OCI-LY1 (cell line): ENCODE measurements around the gene ITGB3BP.

Experiments used
- H2AFZ ChIP-seq: fragments of 200-600 bp; sonication (generic), shearing (Covaris generic); 2 replicates; pipeline ENCODE4 v1.6.0; 2014; ENCODE audit warnings: antibody characterized with exemption, mild to moderate bottlenecking, low read length
- H3F3A ChIP-seq: fragments of 200-600 bp; sonication (generic), shearing (Covaris generic); 2 replicates; pipeline ENCODE4 v1.6.0; 2014; ENCODE audit warnings: mild to moderate bottlenecking, antibody characterized with exemption, low read length, moderate library complexity; ENCODE audit not compliant: insufficient read depth
- H3K27ac ChIP-seq: fragments of 200-600 bp; sonication (generic); 2 replicates; pipeline ENCODE4 v1.5.1; 2014; ENCODE audit warnings: low read length, mixed run types, mild to moderate bottlenecking, low read depth; ENCODE audit not compliant: poor library complexity, severe bottlenecking
- H3K27me3 ChIP-seq: fragments of 200-600 bp; sonication (generic); 2 replicates; pipeline ENCODE4 v1.6.0; 2014; ENCODE audit warnings: antibody characterized with exemption, mild to moderate bottlenecking, low read length, moderate library complexity; ENCODE audit not compliant: insufficient read depth
- H3K36me3 ChIP-seq: fragments of 200-600 bp; sonication (generic); 2 replicates; pipeline ENCODE4 v1.6.1; 2014; ENCODE audit warnings: mild to moderate bottlenecking, antibody characterized with exemption, low read length, moderate library complexity, mixed read lengths; ENCODE audit not compliant: insufficient read depth
- H3K4me1 ChIP-seq: fragments of 200-600 bp; sonication (generic); 2 replicates; pipeline ENCODE4 v1.5.1; 2014; ENCODE audit warnings: mild to moderate bottlenecking, low read length, moderate library complexity; ENCODE audit not compliant: insufficient read depth, severe bottlenecking
- H3K4me2 ChIP-seq: fragments of 200-600 bp; sonication (generic), shearing (Covaris generic); 2 replicates; pipeline ENCODE4 v1.6.1; 2014; ENCODE audit warnings: low read length
- H3K4me3 ChIP-seq: fragments of 200-600 bp; sonication (generic); 2 replicates; pipeline ENCODE4 v1.5.1; 2014; ENCODE audit warnings: low read length, low read depth, mild to moderate bottlenecking, mixed read lengths; ENCODE audit not compliant: poor library complexity, severe bottlenecking
- H3K79me2 ChIP-seq: fragments of 200-600 bp; shearing (Covaris generic); 2 replicates; pipeline ENCODE4 v1.6.1; 2016; ENCODE audit warnings: mixed run types, low read length, mixed read lengths; ENCODE audit not compliant: insufficient read depth
- H3K9ac ChIP-seq: fragments of 200-600 bp; sonication (generic), shearing (Covaris generic); 2 replicates; pipeline ENCODE4 v1.6.1; 2014; ENCODE audit warnings: mild to moderate bottlenecking, low read length, mixed read lengths
- H3K9me2 ChIP-seq: fragments of 200-600 bp; sonication (generic), shearing (Covaris generic); 2 replicates; pipeline ENCODE4 v1.6.1; 2014; ENCODE audit warnings: low read depth, mild to moderate bottlenecking, low read length, mixed read lengths
- H3K9me3 ChIP-seq: fragments of 200-600 bp; shearing (Covaris generic); 2 replicates; pipeline ENCODE4 v1.6.1; 2014; ENCODE audit warnings: low read length, mixed read lengths
- H4K20me1 ChIP-seq: fragments of 200-600 bp; sonication (generic), shearing (Covaris generic); 2 replicates; pipeline ENCODE4 v1.6.0; 2016; ENCODE audit warnings: mild to moderate bottlenecking, low read length; ENCODE audit not compliant: insufficient read depth
- EZH2 ChIP-seq: fragments of 200-600 bp; sonication (generic), shearing (Covaris generic); IDR thresholded peaks from 2 replicates; pipeline ENCODE4 v1.8.0; 2017; ENCODE audit warnings: borderline replicate concordance, mixed run types, mild to moderate bottlenecking, antibody characterized with exemption, low read length, moderate library complexity, mixed read lengths
- TF ChIP-seq, protein P1 (sequence below): fragments of 200-600 bp; sonication (generic), shearing (Covaris generic); IDR thresholded peaks from 2 replicates; pipeline ENCODE4 v1.5.1; 2017; ENCODE audit warnings: mild to moderate bottlenecking, antibody characterized with exemption, low read length, moderate library complexity, mixed read lengths

ITGB3BP gene

DNA sequence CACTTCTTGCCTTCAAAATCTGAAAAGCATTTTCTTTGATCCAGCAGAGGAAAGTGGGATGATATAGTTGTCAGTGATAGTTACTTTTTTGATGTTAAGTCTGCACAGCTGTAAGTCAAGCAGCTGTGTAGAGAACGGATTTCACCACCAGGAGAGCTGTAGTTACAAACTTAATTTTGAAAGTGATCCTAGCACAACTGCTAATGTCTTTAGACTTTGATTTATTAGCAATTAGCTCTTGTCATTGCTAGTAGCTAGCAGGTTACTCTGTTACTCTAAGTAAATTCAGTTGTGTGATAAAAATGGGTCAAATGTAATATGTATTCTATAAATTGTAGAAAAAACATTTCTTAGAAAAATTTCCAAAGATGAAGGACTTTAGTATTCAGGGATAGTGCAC, 109.6 kb downstream of the ITGB3BP start:
- Histone ChIP-seq H3K4me2 (no peak overlapping the region), H3K27ac (no peak overlapping the region), H4K20me1 (no peaks in the 10 kb centered on the region), H3K79me2 (no peaks in the 10 kb centered on the region), H3K36me3 (peaks cover 40% of the 10 kb centered on the region), H3K4me1 (no peaks in the 10 kb centered on the region), H3K9ac (no peak overlapping the region), H3K9me2 (no peaks in the 10 kb centered on the region), H2AFZ (no peak overlapping the region), H3K4me3 (no peak overlapping the region), H3K27me3 (no peaks in the 10 kb centered on the region), H3K9me3 (no peaks in the 10 kb centered on the region), H3F3A (no peaks in the 10 kb centered on the region)
- TF ChIP-seq, protein P1, sequence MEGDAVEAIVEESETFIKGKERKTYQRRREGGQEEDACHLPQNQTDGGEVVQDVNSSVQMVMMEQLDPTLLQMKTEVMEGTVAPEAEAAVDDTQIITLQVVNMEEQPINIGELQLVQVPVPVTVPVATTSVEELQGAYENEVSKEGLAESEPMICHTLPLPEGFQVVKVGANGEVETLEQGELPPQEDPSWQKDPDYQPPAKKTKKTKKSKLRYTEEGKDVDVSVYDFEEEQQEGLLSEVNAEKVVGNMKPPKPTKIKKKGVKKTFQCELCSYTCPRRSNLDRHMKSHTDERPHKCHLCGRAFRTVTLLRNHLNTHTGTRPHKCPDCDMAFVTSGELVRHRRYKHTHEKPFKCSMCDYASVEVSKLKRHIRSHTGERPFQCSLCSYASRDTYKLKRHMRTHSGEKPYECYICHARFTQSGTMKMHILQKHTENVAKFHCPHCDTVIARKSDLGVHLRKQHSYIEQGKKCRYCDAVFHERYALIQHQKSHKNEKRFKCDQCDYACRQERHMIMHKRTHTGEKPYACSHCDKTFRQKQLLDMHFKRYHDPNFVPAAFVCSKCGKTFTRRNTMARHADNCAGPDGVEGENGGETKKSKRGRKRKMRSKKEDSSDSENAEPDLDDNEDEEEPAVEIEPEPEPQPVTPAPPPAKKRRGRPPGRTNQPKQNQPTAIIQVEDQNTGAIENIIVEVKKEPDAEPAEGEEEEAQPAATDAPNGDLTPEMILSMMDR = no peak
- TF ChIP-seq EZH2 = no peak

DNA sequence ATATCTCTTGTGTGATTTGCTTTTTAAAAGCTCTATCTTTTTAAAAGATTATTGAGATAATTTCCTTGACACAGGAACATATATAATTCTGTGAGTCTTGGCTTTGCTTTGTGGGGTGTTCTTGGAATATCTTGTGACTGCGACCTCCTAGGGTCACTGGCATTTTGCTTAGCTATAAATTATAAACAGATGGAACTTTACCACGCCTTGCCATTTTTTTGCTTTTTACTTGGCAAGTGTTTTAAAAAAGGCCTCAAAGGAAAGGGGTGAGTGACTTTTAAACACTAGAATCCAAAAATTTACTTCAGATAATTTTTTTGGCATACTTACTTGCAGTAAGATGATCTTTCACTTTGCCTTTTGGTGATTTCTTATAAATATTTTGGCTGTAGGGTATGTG, 112.0 kb downstream of the ITGB3BP start:
- Histone ChIP-seq H3K4me2 (no peak overlapping the region), H2AFZ (no peak overlapping the region), H4K20me1 (no peaks in the 10 kb centered on the region), H3K9me2 (no peaks in the 10 kb centered on the region), H3K4me1 (no peaks in the 10 kb centered on the region), H3K27ac (no peak overlapping the region), H3F3A (0 out of 2 replicates have a peak, but pooled peaks cover 3% of the 10 kb centered on the region), H3K4me3 (no peak overlapping the region), H3K27me3 (no peaks in the 10 kb centered on the region), H3K79me2 (no peaks in the 10 kb centered on the region), H3K36me3 (peaks cover 46% of the 10 kb centered on the region), H3K9ac (no peak overlapping the region), H3K9me3 (no peaks in the 10 kb centered on the region)
- TF ChIP-seq, protein P1 = no peak
- no peak for TF ChIP-seq EZH2

DNA sequence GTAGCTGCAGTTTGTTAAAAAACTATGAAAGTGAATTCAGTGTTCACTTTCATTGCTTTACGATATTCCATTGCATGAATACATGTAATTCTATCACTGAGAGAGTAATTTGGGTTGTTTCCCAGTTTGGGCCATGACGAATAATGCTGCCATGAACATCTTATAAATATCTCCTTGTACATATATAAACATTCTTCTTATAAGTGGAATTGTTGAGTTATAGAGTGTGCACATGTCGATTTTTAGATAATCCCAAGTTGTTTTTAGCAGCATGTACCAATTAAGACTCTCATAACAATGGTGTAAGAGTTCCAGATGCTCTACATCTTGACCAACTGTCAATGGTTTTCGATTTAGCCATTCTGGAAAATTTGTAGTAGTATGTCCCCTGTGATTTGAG, 114.7 kb downstream of the ITGB3BP start:
- no peaks in the 10 kb centered on the region for H3K9me3 ChIP-seq
- H2AFZ ChIP-seq = no peak overlapping the region
- TF ChIP-seq, protein P1 = no peak
- TF ChIP-seq EZH2 = no peak
- H3F3A ChIP-seq = 0 out of 2 replicates have a peak, but pooled peaks cover 3% of the 10 kb centered on the region
- H4K20me1 ChIP-seq = no peaks in the 10 kb centered on the region
- H3K4me1 ChIP-seq = no peaks in the 10 kb centered on the region
- H3K79me2 ChIP-seq = no peaks in the 10 kb centered on the region
- no peak overlapping the region for H3K4me2 ChIP-seq
- no peak overlapping the region for H3K4me3 ChIP-seq
- no peaks in the 10 kb centered on the region for H3K27me3 ChIP-seq
- H3K9ac ChIP-seq = no peak overlapping the region
- H3K27ac ChIP-seq = no peak overlapping the region
- H3K9me2 ChIP-seq = no peaks in the 10 kb centered on the region
- H3K36me3 ChIP-seq = peaks cover 57% of the 10 kb centered on the region; the same call in 1 of the 2 replicates
